A673 (cell line): ENCODE data around the gene ARHGAP30.

Experiments used
- CTCF ChIP-seq: fragments of 300-800, 200-600 bp; sonication (generic); conservative IDR thresholded peaks from 2 replicates; pipeline ENCODE4 v1.5.1; 2017; ENCODE audit warnings: low read depth, mild to moderate bottlenecking, antibody characterized with exemption, low read length, moderate library complexity, mixed read lengths
- EZH2 ChIP-seq: fragments of 200-600 bp; sonication (generic); IDR thresholded peaks from 2 replicates; pipeline ENCODE4 v1.6.1; 2017; ENCODE audit warnings: borderline replicate concordance, low read depth, mild to moderate bottlenecking, mixed read lengths, antibody characterized with exemption, low read length; ENCODE audit not compliant: poor library complexity, severe bottlenecking

GRCh38 chr1:161114556-161114955 lies 44.9 kb upstream of the ARHGAP30 start:
- no peak for TF ChIP-seq CTCF
- no peak for TF ChIP-seq EZH2
